ENCODE data around the gene OAF. TPM values are rescaled to one million over a fixed set of nuclear protein-coding genes. Genes with fewer than 3 reads are reported as not detected.

Gene OAF
- total and polyA plus RNA-seq, 2 of the 8 experiments (the other 6 are each of a cell fraction or from before 2014, with no cell fraction given), result 1.3 to 1.5 TPM

- no peak for TF ChIP-seq FOSL1 (IDR thresholded peaks at IDR 0.05; ENCODE audit: insufficient read depth, low read depth, low read length)
- no peak for TF ChIP-seq BACH1 (IDR thresholded peaks at IDR 0.05; ENCODE audit: low read length)
These were observed 43.2 kb upstream of the OAF start (continued) for GRCh38 chr11:120167659-120168058.

Data from H1 (cell line).